ENCODE data around the gene IFRD2.
"Not testable (repeated sequence)": the region's sequence is repeated elsewhere in the genome, so short reads cannot be mapped to it uniquely, and the experiment has no call there.

The IFRD2 gene

GRCh38 chr3:50264383-50264963 lies 27.8 kb downstream of the IFRD2 start:
- no peak for DNase-seq

DNA sequence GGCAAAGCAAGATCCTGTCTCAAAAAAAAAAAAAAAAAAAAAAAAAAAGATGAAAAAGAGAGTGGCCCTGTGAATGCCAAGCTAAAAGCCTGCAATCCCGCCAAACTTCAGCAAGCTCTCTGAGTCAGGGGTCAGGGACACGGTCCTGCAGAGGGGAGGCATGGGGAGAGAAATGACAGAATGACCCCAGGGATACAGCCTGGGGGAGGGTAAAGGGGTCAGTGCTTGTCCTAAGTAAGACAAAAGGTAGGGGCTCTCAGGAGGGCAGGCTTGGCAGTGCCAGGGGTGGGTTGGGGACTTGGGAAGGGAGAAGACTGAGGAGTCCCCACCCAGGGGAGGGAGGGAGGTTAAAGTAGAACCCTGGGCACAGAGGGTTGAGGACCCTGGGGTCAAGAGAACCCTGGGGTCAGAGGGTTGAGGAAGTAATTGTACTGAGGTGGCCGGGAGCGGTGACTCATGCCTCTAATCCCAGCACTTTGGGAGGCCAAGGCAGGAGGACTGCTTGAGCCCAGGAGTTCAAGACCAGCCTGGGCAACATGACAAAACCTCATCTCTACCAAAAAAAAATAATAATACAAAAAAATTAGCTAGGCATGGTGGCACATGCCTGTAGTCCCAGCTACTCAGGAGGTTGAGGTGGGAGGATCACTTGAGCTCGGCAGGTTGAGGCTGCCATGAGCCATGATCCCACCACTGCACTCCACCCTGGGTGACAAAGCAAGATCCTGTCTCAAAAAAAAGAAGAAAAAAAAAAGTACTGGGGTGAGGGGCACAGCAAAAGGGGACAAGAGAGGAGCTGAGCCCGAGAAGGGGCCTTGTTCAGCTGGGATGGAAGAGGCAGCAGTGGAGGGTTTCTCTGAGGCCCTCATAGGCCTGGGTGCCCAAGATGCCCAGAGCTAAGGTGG lies 28.5 kb downstream of the IFRD2 start:
- no peak for DNase-seq

GRCh38 chr3:50262778-50263177 lies 29.5 kb downstream of the IFRD2 start:
- DNase-seq = no peak

DNA sequence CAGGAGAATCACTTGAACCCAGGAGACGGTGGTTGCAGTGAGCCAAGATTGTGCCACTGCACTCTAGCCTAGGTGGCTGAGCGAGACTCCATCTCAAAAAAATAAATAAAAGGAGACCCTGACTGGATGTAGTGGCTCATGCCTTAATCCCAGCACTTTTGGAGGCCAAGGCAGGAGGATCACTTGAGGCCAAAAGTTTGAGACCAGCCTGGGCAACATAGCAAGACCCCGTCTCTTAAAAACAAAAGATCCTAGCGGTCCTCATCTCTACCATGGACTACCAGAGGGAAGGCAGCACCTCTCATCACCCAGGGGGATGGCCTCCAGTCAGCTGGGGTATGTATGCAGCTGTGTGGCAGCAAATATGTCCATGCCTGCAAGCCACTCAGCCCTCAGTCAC lies 30.0 kb downstream of the IFRD2 start:
- not testable (repeated sequence) for DNase-seq

DNA sequence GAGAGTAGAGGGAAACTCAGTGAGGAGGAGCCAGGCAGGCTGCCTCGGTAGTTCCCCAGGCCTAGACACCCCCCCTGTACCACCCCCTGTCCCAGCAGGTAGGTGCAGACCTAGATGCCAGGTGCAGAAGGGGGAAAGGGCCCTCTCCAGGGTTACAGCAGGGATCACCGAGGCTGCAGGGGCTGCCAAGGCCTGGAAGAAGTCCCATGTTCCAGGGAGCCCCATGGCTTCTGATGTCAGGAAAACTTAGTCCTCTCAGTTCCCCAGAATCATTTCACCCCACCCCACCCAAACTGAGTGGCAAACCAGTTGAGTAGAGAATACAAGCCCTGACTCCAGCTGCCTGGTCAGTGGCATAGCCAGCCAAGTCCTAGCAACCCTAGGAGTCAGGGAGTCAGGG lies 30.7 kb downstream of the IFRD2 start:
- DNase-seq = no peak

DNA sequence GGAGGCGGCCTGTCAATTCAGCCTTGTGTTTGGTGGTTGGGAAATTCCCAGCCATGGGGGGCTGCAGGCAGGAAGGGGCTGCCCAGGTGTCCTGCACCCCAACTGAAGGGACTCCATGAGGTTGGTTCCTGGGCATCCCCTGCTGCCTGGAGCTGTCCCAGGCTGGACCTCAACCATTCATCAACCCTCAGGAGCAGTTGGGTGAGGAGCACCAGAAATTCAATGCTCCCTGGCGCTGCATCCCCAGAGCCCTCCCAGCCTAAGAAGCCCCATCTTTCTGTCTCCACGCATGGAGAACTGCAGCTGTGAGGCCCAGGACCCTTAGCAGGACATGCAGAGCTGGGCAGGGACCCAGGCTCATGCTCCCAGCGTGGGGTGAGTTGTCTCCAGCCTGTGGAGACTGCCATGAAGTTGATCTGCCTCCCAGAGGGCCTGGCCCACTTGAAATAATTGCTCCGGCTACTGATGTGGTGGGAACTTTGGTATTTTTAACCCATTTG lies 31.2 kb downstream of the IFRD2 start:
- DNase-seq = no peak

DNA sequence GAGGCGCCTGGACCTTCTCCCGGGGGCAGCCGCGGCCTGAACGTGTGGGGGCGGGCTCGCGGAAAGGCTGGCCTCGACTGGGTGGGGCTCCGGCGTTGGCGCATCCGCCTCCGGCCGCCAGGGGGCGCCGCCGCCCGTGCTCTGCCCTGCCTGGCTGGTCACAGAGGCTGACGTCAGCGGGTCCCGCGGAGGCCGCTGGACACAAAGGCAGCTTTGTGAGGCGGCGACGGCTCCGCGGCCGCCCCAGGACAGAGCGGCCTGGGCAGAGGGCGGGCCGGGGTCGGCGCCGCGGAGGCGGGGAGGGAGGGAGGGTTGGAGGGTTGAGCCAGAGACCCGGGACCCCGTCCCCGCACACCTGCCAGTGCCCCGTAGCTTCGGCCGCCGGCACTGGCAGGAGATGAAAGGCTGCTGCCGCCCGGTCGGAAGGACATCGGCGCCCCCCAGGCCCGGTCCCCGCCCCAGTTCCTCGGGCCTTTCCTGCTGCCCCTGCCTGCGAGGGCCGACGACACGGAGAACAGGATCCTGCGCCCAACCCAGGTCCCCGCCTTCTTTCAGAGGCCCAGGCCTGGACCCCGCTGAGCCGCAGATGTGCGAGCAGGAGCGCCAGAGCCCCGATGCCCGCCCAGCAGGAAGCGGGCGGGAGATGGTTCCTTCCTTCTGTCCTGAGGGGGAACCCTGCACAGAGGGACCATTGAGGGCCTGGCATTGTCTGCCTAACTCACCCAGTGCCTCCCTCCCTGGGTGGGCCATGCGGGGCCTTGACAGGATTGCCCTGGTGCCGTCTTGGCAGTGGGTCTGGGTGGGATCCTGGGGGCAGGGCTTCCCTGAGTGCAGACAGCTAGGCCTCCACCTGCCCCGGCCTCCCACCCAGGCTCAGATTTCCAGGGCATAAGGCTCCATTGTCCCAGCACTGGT lies 31.9 kb downstream of the IFRD2 start:
- DNase-seq = peak; percentile 91

DNA sequence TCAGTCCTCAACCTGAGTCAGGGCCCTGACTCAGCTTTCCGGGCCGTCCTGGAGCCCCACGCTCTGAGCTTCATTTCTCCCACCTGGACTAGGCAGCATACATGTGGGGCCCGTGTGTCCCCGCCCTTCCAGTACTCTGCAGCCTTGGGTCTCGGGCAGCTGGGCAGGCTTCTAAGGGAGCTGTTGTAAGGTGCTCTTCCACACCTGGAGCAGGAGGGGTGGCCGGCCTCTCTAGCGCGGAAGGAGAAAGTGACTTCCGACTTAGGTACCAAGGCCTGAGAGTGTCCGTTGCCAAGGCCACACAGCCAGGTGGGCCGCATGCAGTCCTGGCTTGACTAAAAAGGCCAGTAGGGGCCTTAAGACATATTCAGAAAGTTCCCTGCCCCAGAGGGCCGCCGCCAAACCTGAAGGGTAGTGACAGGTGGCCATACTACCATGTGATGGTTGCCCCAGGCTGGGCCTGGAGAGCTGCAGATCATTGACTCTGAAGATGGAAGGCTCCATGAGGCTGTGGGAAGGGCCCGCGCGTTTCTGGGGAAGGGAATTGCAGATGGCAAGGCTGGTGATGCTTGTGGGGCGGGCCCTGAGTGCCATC lies 32.7 kb downstream of the IFRD2 start:
- no peak for DNase-seq

GRCh38 chr3:50258979-50259378 lies 33.2 kb downstream of the IFRD2 start:
- no peak for DNase-seq

GRCh38 chr3:50258029-50258680 lies 34.1 kb downstream of the IFRD2 start:
- no peak for DNase-seq

- DNase-seq = peak; percentile 64
Measured at GRCh38 chr3:50256978-50257890, 35.0 kb downstream of the IFRD2 start.

DNA sequence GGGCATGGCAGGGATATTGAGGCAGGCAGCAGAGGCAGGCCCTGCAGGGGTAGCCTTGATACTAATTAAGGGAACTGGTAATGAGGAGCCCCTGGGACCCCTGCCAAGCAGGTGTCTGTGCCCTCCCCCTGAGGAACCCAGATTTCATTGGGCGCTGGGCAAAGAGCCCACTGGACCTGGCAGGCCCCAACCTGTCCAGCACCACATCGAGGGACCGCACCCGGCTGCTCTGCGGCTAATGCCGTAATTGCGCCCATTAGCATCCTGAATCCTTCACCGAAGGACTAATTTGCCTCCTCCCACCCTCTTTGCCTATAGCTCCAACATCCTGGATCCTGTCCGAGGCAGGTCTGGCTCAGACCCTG lies 37.0 kb downstream of the IFRD2 start:
- DNase-seq = no peak

DNA sequence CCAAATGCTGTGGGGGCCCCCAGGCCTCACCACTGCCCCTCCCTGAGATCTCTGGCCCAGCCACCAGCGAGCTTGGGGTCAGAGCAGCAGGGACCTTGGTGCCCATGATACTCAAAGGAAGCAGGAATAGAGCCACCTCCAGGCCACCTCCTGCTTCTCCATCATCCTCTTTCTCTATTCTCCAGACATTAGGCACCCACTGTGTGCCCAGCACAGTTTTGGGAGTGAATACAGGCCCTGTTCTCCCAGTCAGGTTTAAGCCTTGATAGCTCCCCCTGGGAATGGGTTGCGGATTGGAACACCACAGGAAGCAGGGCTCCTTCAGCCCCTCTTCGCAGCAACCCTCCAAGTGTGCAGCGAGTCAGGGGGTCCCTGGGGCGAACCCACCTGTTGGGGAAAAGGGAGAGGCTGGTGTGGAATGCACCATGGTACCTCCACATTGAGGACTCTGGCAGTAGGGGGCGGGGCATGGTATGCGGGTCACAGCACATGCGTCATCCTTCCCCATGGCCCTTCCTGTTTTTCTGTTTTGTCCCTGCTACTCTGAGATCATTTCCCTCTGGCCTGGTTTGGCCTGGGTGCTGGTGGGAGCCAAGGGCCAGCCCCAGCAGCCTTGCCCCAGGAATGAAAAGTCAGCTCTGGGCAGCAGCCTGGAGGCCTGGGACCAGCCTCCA lies 37.5 kb downstream of the IFRD2 start:
- no peak for DNase-seq

DNA sequence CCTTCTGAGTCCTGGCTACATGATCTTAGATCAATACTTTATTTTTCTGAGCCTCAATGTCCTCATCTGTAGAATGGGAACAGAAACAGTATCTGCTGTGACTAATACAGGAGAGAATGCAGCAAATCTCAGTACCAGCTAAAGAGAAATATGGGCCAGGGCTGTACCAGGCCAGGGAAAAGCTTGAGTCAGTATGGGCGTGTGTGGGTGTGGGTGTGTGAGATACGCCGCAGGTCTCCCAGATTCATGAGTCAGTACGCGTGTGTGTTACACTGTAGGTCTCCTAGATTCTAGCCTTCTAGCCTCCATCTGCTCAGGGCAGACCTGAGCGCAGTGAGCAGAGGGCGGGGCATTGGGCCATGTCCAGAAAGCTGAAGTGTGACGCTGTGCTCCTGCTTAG lies 41.0 kb downstream of the IFRD2 start:
- peak; percentile 75 for DNase-seq

- DNase-seq = no peak
Measured at GRCh38 chr3:50250514-50250913, 41.7 kb downstream of the IFRD2 start.

GRCh38 chr3:50249457-50249856 lies 42.8 kb downstream of the IFRD2 start:
- no peak for DNase-seq

DNA sequence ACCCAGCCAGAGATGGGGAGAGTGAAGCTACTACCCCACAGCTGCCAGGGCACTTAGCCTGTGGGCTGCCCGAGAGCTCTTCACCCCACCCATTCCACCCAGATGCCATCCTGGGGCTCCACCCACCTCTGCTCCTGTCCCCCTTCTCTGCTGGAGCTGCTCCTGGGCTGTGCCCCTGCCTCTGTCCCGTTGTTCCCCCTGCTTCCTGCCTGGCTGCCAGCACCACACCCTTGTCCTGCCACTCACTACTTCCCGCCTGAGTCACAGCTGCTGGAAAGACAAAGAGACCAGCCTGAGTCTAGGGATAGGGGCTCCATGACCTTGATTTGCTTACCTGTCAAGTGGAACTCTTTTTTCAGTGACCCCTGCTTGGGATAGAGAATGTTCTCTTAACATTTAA lies 43.8 kb downstream of the IFRD2 start:
- DNase-seq = no peak

- DNase-seq = peak; percentile 92
Measured at GRCh38 chr3:50246517-50246954, 45.7 kb downstream of the IFRD2 start.

DNA sequence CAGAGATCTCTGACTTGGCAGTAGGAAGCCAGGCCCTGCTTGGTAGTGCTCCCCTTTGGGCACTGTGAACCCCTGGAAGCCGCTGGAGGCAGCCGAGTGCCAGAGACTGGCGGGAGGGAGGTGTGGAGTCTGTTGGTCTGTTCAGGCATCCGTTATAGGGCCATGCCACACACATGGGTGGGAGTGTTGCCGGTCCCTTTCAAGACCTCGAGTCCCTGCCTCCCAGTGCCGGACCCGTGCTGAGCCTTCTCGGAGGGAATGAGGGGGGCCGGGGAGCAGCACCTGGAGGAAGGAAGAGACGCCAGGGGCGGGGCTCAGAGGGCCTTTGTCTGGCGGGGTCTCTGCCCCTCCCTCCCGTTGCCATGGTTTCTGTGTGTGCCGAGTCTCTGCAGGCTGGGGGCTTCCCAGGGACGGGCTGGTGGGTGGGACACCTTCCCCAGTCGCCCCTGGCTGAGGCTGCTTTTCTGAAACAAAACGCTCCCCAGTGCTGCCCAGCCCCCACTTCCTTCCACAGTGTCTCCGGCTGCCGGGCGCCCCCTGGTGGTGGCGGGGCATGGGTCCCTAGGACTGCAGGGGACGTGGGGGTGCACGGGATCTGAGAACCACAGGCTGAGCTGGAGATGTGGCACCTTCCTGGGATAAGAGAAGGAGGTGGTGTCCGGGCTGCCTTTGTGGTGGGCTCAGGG lies 46.3 kb downstream of the IFRD2 start:
- DNase-seq = peak; percentile 98

- no peak for DNase-seq
Measured at GRCh38 chr3:50245251-50245745, 46.9 kb downstream of the IFRD2 start.
